Measurements from ENCODE around the gene PITX2. TPM values are rescaled to one million over a fixed set of nuclear protein-coding genes. Genes with fewer than 3 reads are reported as not detected.

The PITX2 gene
- total RNA-seq, 1 donor from 2014 or later, result 0.29 TPM

GRCh38 chr4:110623718-110624397, 981 bp upstream of the PITX2 start:
- DNase-seq (ENCODE audit: low read depth), result no peak
- Histone ChIP-seq H3K4me3 (ENCODE audit: low read depth, low read length) (no peak overlapping the region), H3K27me3 (ENCODE audit: control insufficient read depth, insufficient read depth, low read length) (peaks cover 92% of the 10 kb centered on the region), H3K36me3 (ENCODE audit: control insufficient read depth, insufficient read depth, low read length) (no peaks in the 10 kb centered on the region)
- no peak for TF ChIP-seq CTCF (IDR thresholded peaks at IDR 0.05; ENCODE audit: insufficient read depth, low read length, poor library complexity, severe bottlenecking)

GRCh38 chr4:110621839-110622751, 782 bp downstream of the PITX2 start:
- TF ChIP-seq CTCF (IDR thresholded peaks at IDR 0.05; ENCODE audit: insufficient read depth, low read length, poor library complexity, severe bottlenecking), result no peak
- H3K27me3 ChIP-seq (ENCODE audit: control insufficient read depth, insufficient read depth, low read length), result peaks cover 87% of the 10 kb centered on the region
- H3K36me3 ChIP-seq (ENCODE audit: control insufficient read depth, insufficient read depth, low read length), result no peaks in the 10 kb centered on the region
- DNase-seq (ENCODE audit: low read depth), result no peak
- peak overlapping the region; percentile 38 for H3K4me3 ChIP-seq (ENCODE audit: low read depth, low read length)

- no peak for DNase-seq (ENCODE audit: low read depth)
- peaks cover 82% of the 10 kb centered on the region for H3K27me3 ChIP-seq (ENCODE audit: control insufficient read depth, insufficient read depth, low read length)
These were observed 1.5 kb downstream of the PITX2 start for GRCh38 chr4:110621328-110621812.

DNA sequence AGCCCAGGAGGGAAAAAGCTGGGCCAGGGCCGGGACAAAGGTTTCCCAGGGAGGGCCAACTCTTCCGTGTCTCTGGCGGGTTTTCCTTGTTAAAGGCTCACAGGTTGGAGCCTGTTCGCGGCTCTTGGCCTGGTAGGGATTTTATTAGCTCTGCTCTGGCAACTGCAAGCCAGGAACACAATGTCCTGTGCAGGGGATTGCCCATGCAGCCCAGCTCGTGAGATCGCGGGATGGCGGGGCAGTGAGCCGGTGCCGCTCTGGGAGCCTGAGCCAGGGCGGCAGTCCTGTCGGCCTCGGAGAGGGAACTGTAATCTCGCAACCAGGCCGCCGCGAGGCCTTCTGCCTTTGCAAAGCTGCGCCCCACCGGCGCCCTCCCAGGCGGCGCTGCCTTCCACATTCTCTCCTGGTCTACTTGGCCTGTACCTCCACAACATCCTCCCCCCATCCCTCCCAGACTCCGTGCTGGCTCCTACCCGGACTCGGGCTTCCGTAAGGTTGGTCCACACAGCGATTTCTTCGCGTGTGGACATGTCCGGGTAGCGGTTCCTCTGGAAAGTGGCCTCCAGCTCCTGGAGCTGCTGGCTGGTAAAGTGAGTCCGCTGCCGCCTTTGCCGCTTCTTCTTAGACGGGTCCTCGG, 2.1 kb downstream of the PITX2 start:
- no peaks in the 10 kb centered on the region for H3K36me3 ChIP-seq (ENCODE audit: control insufficient read depth, insufficient read depth, low read length)
- no peak for DNase-seq (ENCODE audit: low read depth)
- peaks cover 82% of the 10 kb centered on the region for H3K27me3 ChIP-seq (ENCODE audit: control insufficient read depth, insufficient read depth, low read length)
- TF ChIP-seq CTCF (IDR thresholded peaks at IDR 0.05; ENCODE audit: insufficient read depth, low read length, poor library complexity, severe bottlenecking), result no peak
- H3K4me3 ChIP-seq (ENCODE audit: low read depth, low read length), result no peak overlapping the region

More at GRCh38 chr4:110621328-110621812, 1.5 kb downstream of the PITX2 start:
- Histone ChIP-seq H3K4me3 (ENCODE audit: low read depth, low read length) (no peak overlapping the region), H3K36me3 (ENCODE audit: control insufficient read depth, insufficient read depth, low read length) (no peaks in the 10 kb centered on the region)
- no peak for TF ChIP-seq CTCF (IDR thresholded peaks at IDR 0.05; ENCODE audit: insufficient read depth, low read length, poor library complexity, severe bottlenecking)

DNA sequence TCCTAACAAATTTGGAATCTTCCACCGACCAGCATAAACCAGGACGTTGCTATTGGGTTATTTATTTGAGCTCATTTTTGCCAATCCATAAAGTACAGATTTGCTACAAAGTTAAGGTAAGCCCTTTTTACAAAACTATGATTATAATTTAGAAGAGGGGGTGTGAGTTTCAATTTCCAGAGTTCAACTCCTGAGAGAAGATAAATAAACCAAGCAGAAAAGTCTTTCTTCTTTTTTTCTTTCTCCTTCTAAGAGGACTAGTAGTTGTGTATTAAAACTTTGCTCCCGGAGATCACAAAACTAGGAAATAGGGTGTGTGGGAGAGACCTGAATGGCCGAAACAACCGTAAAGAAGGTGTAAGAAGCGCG, 2.6 kb downstream of the PITX2 start:
- TF ChIP-seq CTCF (IDR thresholded peaks at IDR 0.05; ENCODE audit: insufficient read depth, low read length, poor library complexity, severe bottlenecking), result no peak
- no peak for DNase-seq (ENCODE audit: low read depth)
- no peaks in the 10 kb centered on the region for H3K36me3 ChIP-seq (ENCODE audit: control insufficient read depth, insufficient read depth, low read length)
- H3K4me3 ChIP-seq (ENCODE audit: low read depth, low read length), result no peak overlapping the region
- H3K27me3 ChIP-seq (ENCODE audit: control insufficient read depth, insufficient read depth, low read length), result peaks cover 86% of the 10 kb centered on the region
